Activated naive CD8-positive, alpha-beta T cell treated with anti-CD3 and anti-CD28 coated beads, Interleukin-2, amount 10 ng/mL, durations not matched to agents 7 days and 5 days (primary cell): Measurements from ENCODE around the gene MSMO1. TPM values are rescaled to one million over a fixed set of nuclear protein-coding genes. Genes with fewer than 3 reads are reported as not detected.

ENCODE experiments used
- microRNA-seq: library from miRNA; unstranded; fragments of <30 nt; microRNA quantifications from one replicate; pipeline ENCODE4 v1.2.0, GENCODE V29; 2022
- total RNA-seq, 2 experiments: library from RNA; stranded (reverse); gene quantifications; one replicate each; pipeline ENCODE4 v1.2.3, GENCODE V29; 2021

The MSMO1 gene
- total RNA-seq, 2 experiments from 2014 or later, result 42.3 to 47.4 TPM

Small RNA genes within 50 kb of the gene (microRNA-seq; reads per million reads assigned to microRNA genes)
- not detected for gene MIR578

Other genes with a start within 250 kb of the MSMO1 start
- 1 to 10 TPM; 8.2 to 8.5 TPM for gene TMEM192, start 214.8 kb upstream of the MSMO1 start, total RNA-seq
- gene KLHL2, start 120.1 kb upstream of the MSMO1 start, total RNA-seq, result 10 to 100 TPM; 35.8 to 37.7 TPM
- gene CPE, start 51.3 kb downstream of the MSMO1 start, total RNA-seq, result not detected